Brain microvascular endothelial cell (primary cell): Measurements from ENCODE around the gene ASPHD1.
"Not testable (repeated sequence)": the region's sequence is repeated elsewhere in the genome, so short reads cannot be mapped to it uniquely, and the experiment has no call there.

Source experiments
- DNase-seq: peaks from one replicate; pipeline ENCODE4 v3.0.0-alpha.2; 2020
- H3K27ac ChIP-seq: fragments of 250-450 bp; sonication (Bioruptor Pico); 2 replicates; pipeline ENCODE4 v1.5.1; 2020; ENCODE audit warnings: mild to moderate bottlenecking, moderate library complexity
- H3K27me3 ChIP-seq: fragments of 250-450 bp; sonication (Bioruptor Pico); replicated peaks from 2 replicates; pipeline ENCODE4 v1.5.1; 2020; ENCODE audit warnings: mild to moderate bottlenecking
- H3K36me3 ChIP-seq: fragments of 250-450 bp; sonication (Bioruptor Pico); replicated peaks from 2 replicates; pipeline ENCODE4 v1.5.1; 2020; ENCODE audit warnings: mild to moderate bottlenecking
- H3K4me3 ChIP-seq: 2 replicates; pipeline ENCODE4 v1.5.1; 2011; ENCODE audit warnings: low read depth, mild to moderate bottlenecking, control low read depth, low read length, moderate library complexity
- in situ Hi-C: cut with HindIII; loops from 2 replicates; pipeline ENCODE4 v1.10.0; 2017; ENCODE audit warnings: low sequenced_read_pairs, low pct_ligation_motif_present
- TF ChIP-seq, protein P1 (sequence below): IDR thresholded peaks from 2 replicates; pipeline ENCODE4 v1.5.1; 2011; ENCODE audit warnings: low read depth, mild to moderate bottlenecking, moderate library complexity, low read length, control low read depth, inconsistent platforms; ENCODE audit errors: missing control alignments

The ASPHD1 gene

DNA sequence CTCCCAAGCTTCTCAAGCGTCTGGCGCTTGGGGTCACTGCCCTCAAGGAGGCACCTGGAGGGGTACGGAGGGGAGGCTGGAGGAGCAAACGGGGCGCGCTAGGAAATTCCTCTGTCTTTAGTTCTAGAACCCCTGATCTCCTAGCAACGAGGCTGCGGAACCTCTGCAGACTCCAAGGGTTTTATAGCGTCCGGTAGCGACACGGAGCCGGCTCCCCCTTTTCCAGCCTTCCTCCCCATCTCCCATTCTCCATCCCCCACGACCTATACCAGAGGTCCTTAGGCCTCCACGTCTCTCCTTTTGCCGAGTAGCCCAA lies 36.7 kb upstream of the ASPHD1 start:
- in situ Hi-C loops: no loop called here
- Histone ChIP-seq H3K27me3 (no peaks in the 10 kb centered on the region), H3K4me3 (peak overlapping the region; percentile 36), H3K36me3 (peaks cover 16% of the 10 kb centered on the region), H3K27ac (peak overlapping the region; percentile 99)
- TF ChIP-seq, protein P1, sequence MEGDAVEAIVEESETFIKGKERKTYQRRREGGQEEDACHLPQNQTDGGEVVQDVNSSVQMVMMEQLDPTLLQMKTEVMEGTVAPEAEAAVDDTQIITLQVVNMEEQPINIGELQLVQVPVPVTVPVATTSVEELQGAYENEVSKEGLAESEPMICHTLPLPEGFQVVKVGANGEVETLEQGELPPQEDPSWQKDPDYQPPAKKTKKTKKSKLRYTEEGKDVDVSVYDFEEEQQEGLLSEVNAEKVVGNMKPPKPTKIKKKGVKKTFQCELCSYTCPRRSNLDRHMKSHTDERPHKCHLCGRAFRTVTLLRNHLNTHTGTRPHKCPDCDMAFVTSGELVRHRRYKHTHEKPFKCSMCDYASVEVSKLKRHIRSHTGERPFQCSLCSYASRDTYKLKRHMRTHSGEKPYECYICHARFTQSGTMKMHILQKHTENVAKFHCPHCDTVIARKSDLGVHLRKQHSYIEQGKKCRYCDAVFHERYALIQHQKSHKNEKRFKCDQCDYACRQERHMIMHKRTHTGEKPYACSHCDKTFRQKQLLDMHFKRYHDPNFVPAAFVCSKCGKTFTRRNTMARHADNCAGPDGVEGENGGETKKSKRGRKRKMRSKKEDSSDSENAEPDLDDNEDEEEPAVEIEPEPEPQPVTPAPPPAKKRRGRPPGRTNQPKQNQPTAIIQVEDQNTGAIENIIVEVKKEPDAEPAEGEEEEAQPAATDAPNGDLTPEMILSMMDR: no peak
- DNase-seq: no peak

DNA sequence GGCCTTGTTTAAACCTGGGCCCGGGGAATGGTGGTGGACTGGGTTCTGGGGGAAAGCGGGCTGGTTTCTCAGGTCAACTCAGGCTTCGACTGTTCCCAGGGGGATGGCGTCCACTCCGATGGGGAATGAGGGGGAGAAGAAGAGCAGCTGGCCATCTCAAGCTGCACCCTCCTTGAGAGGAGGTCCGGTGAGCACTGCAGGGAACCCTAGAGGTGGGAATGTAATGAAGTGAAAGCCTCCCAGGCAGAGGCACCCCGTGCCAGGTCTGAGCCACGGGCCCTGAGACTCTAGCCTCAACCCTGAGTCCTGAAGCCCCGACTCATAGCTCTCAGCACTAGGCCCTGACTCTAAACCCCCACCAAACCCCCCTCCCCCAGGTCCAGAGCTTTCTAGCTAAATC lies 36.1 kb upstream of the ASPHD1 start:
- TF ChIP-seq, protein P1: no peak
- no peak for DNase-seq
- Histone ChIP-seq H3K27ac (no peak overlapping the region), H3K36me3 (peaks cover 11% of the 10 kb centered on the region), H3K4me3 (no peak overlapping the region), H3K27me3 (no peaks in the 10 kb centered on the region)
- in situ Hi-C loops: no loop called here

DNA sequence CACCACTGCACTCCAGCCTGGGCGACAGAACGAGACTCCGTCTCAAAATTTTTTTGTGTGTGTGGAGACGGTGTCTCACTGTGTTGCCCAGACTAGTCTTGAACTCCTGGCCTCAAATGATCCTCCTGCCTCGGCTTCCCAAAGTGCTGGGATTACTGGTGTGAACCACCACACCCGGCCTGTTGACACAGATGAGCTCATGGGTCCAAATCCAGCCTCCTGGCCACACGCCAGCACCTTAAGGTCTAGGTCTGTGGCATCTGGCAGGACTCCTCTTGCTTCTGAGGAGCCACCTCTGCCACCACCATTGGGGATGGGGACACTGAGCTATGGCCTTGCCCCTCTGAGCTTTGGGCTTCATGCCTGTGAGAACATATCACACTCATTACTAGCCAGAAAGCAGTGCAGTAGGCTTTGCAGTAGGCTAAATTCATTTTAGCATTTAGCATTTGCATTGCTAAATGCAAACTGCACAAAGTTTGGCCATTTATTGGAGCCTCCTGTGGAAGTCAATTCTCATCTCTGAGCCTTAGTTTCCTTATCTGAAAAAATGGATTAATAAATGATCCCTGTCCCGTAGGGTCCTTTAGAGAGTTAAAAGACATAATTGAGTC lies 31.8 kb upstream of the ASPHD1 start:
- TF ChIP-seq, protein P1: no peak
- no peaks in the 10 kb centered on the region for H3K36me3 ChIP-seq
- DNase-seq: no peak
- in situ Hi-C loops: no loop called here
- H3K4me3 ChIP-seq: no peak overlapping the region
- no peaks in the 10 kb centered on the region for H3K27me3 ChIP-seq
- H3K27ac ChIP-seq: no peak overlapping the region

DNA sequence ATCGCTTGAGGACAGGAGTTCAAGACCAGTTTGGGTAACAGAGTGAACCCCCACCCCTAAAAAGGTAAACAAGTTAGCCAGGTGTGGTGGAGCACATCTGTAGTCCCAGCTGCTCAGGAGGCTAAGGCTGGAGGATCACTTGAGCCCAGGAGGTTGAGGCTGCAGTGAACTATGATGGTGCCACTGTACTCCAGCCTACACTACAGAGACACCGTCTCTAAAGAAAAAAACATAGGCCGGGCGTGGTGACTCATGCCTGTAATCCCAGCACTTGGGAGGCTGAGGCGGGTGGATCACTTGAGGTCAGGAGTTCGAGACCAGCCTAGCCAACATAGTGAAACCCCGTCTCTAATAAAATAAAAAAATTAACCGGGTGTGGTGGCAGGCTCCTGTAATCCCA lies 31.2 kb upstream of the ASPHD1 start:
- H3K4me3 ChIP-seq, H3K27me3 ChIP-seq, DNase-seq, H3K27ac ChIP-seq, H3K36me3 ChIP-seq, in situ Hi-C loops: not testable (repeated sequence)

DNA sequence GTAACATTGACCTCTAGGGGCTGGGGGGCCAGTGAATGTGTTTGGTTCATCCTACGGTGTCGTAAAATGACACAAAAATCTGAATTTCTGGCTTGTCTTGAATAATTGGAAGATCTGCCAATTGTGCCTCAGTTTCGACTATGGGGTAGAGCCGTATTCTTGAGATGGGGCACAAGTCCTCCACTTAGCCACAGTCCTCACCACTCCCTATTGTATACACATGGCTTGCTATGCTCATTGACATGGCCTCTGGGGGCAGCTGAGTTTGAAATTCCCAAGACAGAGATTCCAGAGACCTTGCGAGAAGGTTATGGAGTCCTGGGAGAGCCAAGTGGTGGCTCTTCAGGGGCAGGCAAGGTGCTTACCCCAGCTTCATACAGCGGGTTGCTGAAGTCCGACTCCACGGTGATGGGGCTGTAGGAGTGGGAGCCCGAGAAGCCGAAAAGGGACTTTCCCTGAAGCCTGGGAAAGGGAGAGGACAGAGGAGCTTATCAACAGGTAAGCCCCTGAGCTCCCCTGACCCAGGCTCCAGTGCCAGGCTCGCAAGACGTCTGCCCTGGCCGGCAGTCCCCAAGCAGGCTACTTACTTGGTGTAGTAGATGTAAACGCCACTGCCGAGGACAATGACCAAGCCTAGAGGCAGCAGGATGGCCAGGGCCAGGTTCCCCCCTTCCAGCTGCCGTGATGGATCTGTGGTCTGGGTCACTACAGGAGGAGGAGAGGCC lies 28.3 kb upstream of the ASPHD1 start:
- in situ Hi-C loops: no loop called here
- H3K27me3 ChIP-seq: peaks cover 4% of the 10 kb centered on the region
- TF ChIP-seq, protein P1: no peak
- no peaks in the 10 kb centered on the region for H3K36me3 ChIP-seq
- no peak for DNase-seq
- H3K27ac ChIP-seq: no peak overlapping the region
- no peak overlapping the region for H3K4me3 ChIP-seq

DNA sequence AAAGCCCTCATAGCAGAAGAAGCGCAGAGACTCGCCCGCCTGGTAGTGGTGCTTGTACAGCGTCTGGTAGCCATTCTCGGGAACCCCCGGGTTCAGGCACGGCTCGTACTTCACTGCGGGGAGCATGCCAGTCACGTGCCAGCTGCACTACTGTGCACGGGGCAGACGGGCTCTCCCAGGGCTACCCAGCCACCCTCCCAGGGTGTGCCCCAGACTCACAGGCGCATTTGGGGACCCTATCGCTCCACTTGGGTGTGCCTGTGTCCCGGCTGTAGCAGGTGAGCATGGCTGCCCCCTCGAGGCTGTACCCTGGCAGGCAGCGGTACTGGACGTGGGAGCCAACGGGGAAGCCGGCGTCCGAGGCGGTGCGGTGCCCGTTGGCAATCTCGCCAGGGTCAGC lies 27.0 kb upstream of the ASPHD1 start:
- in situ Hi-C loops: no loop called here
- peaks cover 9% of the 10 kb centered on the region for H3K27me3 ChIP-seq
- no peaks in the 10 kb centered on the region for H3K36me3 ChIP-seq
- no peak overlapping the region for H3K4me3 ChIP-seq
- no peak overlapping the region for H3K27ac ChIP-seq
- no peak for DNase-seq
- TF ChIP-seq, protein P1: no peak
